Natural killer cell (primary cell): ENCODE measurements around the gene TPP1. TPM values are rescaled to one million over a fixed set of nuclear protein-coding genes. Genes with fewer than 3 reads are reported as not detected.

ENCODE experiments used
- ATAC-seq, 3 donors: fragments of 150-1000 bp in 2 of 3; fragments of 200-7000 bp in 1 of 3; cut with Tn5 transposase; 1 replicate in 1 of 3; 2 replicates in 2 of 3; pipeline ENCODE4 v1.10.0; 2021; ENCODE audit warnings: mild to moderate bottlenecking in 2 of 3, moderate library complexity in 2 of 3
- DNase-seq, 2 donors: peaks; one replicate each; pipeline versions ENCODE4 v3.0.0 to v3.0.0-alpha.2; 2013 to 2021; ENCODE audit warnings: mixed read lengths in 1 of 2
- H3K27ac ChIP-seq: one replicate; pipeline ENCODE4 v1.5.1; 2013; ENCODE audit warnings: mild to moderate bottlenecking, low read length
- H3K27me3 ChIP-seq: one replicate; pipeline ENCODE4 v1.6.1; 2013; ENCODE audit warnings: low read length; ENCODE audit not compliant: control insufficient read depth, insufficient read depth
- H3K36me3 ChIP-seq: one replicate; pipeline ENCODE4 v1.6.1; 2013; ENCODE audit warnings: low read length; ENCODE audit not compliant: control insufficient read depth, insufficient read depth
- H3K4me1 ChIP-seq: one replicate; pipeline ENCODE4 v1.6.1; 2013; ENCODE audit warnings: low read length; ENCODE audit not compliant: control insufficient read depth, insufficient read depth
- H3K4me3 ChIP-seq: one replicate; pipeline ENCODE4 v1.5.1; 2013; ENCODE audit warnings: low read length
- H3K9me3 ChIP-seq: one replicate; pipeline ENCODE4 v1.6.1; 2013; ENCODE audit warnings: low read length; ENCODE audit not compliant: control insufficient read depth, insufficient read depth
- H3K27ac Mint-ChIP-seq, 2 donors: one replicate each; pipeline ENCODE4 v1.8.0; 2022; ENCODE audit warnings: mild to moderate bottlenecking in 2 of 2, mixed read lengths in 2 of 2, moderate library complexity in 1 of 2
- H3K27me3 Mint-ChIP-seq, 2 donors: one replicate each; pipeline ENCODE4 v1.8.0; 2022; ENCODE audit warnings: low read depth in 2 of 2, mixed read lengths in 2 of 2
- H3K36me3 Mint-ChIP-seq: one replicate; pipeline ENCODE4 v1.8.0; 2022; ENCODE audit warnings: mixed read lengths
- H3K4me1 Mint-ChIP-seq, 2 donors: one replicate each; pipeline ENCODE4 v1.8.0; 2022; ENCODE audit warnings: mixed read lengths in 2 of 2
- H3K4me3 Mint-ChIP-seq: one replicate; pipeline ENCODE4 v1.8.0; 2022; ENCODE audit warnings: mild to moderate bottlenecking, moderate library complexity, mixed read lengths
- H3K9me3 Mint-ChIP-seq, 2 donors: one replicate each; pipeline ENCODE4 v1.8.0; 2022; ENCODE audit warnings: mixed read lengths in 2 of 2
- WGBS: methylation state at CpG from one replicate; pipeline ENCODE4 v1.1.7; 2013; ENCODE audit warnings: missing lambda C conversion rate; ENCODE audit not compliant: insufficient coverage; 5-methylcytosine and 5-hydroxymethylcytosine counted together
- intact Hi-C: fragments of 100-400 bp; cut with micrococcal nuclease; formaldehyde crosslinking; loops from one replicate; pipeline ENCODE4 v1.14.2; 2022
- total RNA-seq, 4 donors: library from RNA; stranded (reverse); fragments of 120-200 nt in 1 of 4; gene quantifications; one replicate each; pipeline versions ENCODE4 v1.2.3 to v1.2.4, GENCODE V29; 2013 to 2022
- TF ChIP-seq, protein P1 (sequence below): fragments of 200-600 bp; IDR thresholded peaks from one replicate; pipeline ENCODE4 v1.8.0; 2022; ENCODE audit warnings: antibody characterized with exemption

TPP1 gene
- total RNA-seq, 3 donors from 2014 or later (not counting 1 experiment from before 2014, with no cell fraction given): 123 to 135 (median 131) TPM

DNA sequence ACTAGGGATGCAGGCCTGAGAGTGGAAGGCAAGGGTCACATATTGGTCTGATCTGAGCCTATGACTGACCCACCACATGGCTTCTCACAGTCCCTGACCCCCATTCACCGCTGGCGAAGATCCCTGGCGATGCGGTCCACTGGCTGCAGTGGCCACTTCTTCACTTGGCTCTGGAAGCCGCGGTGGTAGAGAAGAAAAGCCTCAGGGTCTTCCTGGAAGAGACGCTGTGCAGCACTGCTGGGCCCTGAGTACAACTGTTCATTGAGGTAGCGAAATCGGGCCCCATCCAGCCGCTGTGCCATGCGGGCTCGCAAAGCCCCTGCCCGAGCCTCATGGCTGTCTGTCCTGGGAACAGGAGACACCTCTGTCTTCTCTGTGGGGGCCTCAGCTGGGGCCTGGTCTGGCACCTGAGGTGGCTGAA is 18.2 kb downstream of the TPP1 start:
- WGBS: 96% methylated on average over 13 of the region's 13 CpGs
- H3K9me3 Mint-ChIP-seq: no peaks in the 10 kb centered on the region
- no peak overlapping the region for H3K27ac ChIP-seq
- intact Hi-C loops: loop anchor here (5.0 to 10.0 kb wide), 2 partner anchors 66 to 144 kb away; no protein-coding TSS in a partner anchor
- H3K27me3 ChIP-seq: no peaks in the 10 kb centered on the region
- DNase-seq: no peak
- H3K4me3 ChIP-seq: no peak overlapping the region
- no peak overlapping the region for H3K27ac Mint-ChIP-seq
- TF ChIP-seq, protein P1, sequence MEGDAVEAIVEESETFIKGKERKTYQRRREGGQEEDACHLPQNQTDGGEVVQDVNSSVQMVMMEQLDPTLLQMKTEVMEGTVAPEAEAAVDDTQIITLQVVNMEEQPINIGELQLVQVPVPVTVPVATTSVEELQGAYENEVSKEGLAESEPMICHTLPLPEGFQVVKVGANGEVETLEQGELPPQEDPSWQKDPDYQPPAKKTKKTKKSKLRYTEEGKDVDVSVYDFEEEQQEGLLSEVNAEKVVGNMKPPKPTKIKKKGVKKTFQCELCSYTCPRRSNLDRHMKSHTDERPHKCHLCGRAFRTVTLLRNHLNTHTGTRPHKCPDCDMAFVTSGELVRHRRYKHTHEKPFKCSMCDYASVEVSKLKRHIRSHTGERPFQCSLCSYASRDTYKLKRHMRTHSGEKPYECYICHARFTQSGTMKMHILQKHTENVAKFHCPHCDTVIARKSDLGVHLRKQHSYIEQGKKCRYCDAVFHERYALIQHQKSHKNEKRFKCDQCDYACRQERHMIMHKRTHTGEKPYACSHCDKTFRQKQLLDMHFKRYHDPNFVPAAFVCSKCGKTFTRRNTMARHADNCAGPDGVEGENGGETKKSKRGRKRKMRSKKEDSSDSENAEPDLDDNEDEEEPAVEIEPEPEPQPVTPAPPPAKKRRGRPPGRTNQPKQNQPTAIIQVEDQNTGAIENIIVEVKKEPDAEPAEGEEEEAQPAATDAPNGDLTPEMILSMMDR: no peak
- peaks cover 44% of the 10 kb centered on the region for H3K36me3 ChIP-seq
- no peaks in the 10 kb centered on the region for H3K9me3 ChIP-seq
- H3K36me3 Mint-ChIP-seq: peaks cover 10% of the 10 kb centered on the region
- peaks cover 31% of the 10 kb centered on the region for H3K4me1 ChIP-seq
- H3K4me3 Mint-ChIP-seq: no peak overlapping the region
- H3K27me3 Mint-ChIP-seq: no peaks in the 10 kb centered on the region
- ATAC-seq: no peak
- H3K4me1 Mint-ChIP-seq: peaks cover 24% of the 10 kb centered on the region in 2 donors

DNA sequence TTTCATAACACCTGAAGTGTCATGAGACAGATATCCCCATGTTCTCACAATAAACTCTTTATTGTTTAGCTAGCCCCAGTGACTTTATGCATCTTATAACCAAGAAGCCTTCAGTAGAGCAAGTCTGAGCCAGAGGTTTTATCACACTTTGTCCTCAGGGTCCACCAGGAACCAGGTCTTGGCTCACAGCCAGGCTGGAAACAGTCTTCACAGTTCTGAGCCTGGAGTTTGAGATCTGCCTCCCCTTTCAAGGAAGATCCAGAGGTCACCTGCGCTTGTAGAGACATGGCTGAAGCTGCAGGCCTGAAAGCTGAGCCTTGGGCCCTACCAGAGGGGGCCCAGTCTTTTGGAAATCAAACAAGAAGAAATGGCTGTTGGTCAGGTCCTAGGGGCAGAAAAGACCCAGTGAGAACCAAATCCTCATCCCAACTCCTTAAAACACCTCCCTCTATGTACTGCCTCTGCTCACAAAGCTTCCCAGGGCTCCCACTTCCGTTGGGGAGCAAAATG is 19.3 kb downstream of the TPP1 start:
- TF ChIP-seq, protein P1: no peak
- Histone ChIP-seq H3K36me3 (peaks cover 47% of the 10 kb centered on the region), H3K27me3 (no peaks in the 10 kb centered on the region), H3K4me1 (peaks cover 20% of the 10 kb centered on the region), H3K4me3 (no peak overlapping the region), H3K9me3 (no peaks in the 10 kb centered on the region), H3K27ac (no peak overlapping the region)
- ATAC-seq: no peak
- Mint-ChIP-seq H3K4me3 (no peak overlapping the region), H3K9me3 (no peaks in the 10 kb centered on the region), H3K36me3 (peaks cover 10% of the 10 kb centered on the region), H3K27me3 (no peaks in the 10 kb centered on the region), H3K4me1 (peaks cover 21 to 23% of the 10 kb centered on the region in 2 donors), H3K27ac (no peak overlapping the region)
- peak in 1 of 2 donors; percentile 2 for DNase-seq
- WGBS: 98% methylated on average over 2 of the region's 2 CpGs
- intact Hi-C loops: loop anchor here (5.0 to 10.0 kb wide), 2 partner anchors 67 to 145 kb away; no protein-coding TSS in a partner anchor

DNA sequence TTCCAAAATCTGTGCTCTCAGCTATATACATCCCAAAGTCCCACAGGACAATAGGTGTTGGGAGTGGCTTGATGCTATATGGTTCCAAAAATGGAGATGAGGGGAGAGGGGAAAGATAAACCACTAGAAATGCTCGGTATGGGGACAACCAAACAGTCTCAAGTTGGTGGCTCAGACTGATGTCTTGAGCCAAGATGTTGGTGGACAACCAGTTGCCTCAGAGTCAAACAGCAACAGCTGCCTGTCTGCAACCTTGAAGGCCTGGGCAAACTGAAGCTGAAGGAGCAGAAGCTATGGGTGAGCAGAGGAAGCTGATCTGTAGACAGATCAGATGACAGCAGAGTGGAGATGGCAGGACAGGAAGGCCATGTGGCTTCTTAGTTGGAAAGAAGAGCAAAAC is 19.8 kb downstream of the TPP1 start:
- peaks cover 15% of the 10 kb centered on the region for H3K4me1 ChIP-seq
- TF ChIP-seq, protein P1: no peak
- no peaks in the 10 kb centered on the region for H3K27me3 Mint-ChIP-seq
- DNase-seq (no peak), ATAC-seq (no peak)
- peaks cover 10% of the 10 kb centered on the region for H3K36me3 Mint-ChIP-seq
- H3K27me3 ChIP-seq: no peaks in the 10 kb centered on the region
- no peaks in the 10 kb centered on the region for H3K9me3 Mint-ChIP-seq
- 93% methylated on average over 1 of the region's 1 CpG for WGBS
- intact Hi-C loops: no loop called here
- H3K4me3 ChIP-seq: no peak overlapping the region
- H3K27ac ChIP-seq: no peak overlapping the region
- peaks cover 23 to 24% of the 10 kb centered on the region in 2 donors for H3K4me1 Mint-ChIP-seq
- peaks cover 51% of the 10 kb centered on the region for H3K36me3 ChIP-seq
- H3K27ac Mint-ChIP-seq: peak overlapping the region in 1 of 2 donors; percentile 58
- H3K9me3 ChIP-seq: no peaks in the 10 kb centered on the region
- no peak overlapping the region for H3K4me3 Mint-ChIP-seq

DNA sequence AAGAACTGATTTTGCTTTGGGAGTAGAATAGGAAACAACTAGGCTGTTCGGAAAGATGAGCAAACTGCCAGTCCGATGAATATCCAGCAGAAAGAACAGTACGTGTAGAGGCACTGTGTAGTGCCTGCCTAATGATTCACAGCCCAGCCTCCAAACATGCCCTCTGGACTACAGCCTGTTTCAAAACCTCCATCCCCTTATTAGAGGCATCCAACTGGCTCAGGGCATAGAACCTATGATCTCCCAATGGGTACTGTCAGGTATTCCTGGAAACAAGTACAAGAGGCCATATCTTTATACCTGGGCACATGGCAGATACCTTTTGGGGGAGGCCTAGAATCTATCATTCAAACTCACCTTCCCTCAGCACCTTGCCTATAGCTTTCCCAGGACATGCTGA is 20.7 kb downstream of the TPP1 start:
- Histone ChIP-seq H3K27ac (no peak overlapping the region), H3K27me3 (no peaks in the 10 kb centered on the region), H3K4me3 (no peak overlapping the region), H3K9me3 (no peaks in the 10 kb centered on the region), H3K4me1 (peaks cover 12% of the 10 kb centered on the region), H3K36me3 (peaks cover 58% of the 10 kb centered on the region)
- ATAC-seq (no peak), DNase-seq (no peak)
- Mint-ChIP-seq H3K9me3 (no peaks in the 10 kb centered on the region), H3K36me3 (peaks cover 10% of the 10 kb centered on the region), H3K27ac (peak overlapping the region in 1 of 2 donors; percentile 58), H3K27me3 (no peaks in the 10 kb centered on the region), H3K4me1 (peaks cover 25 to 29% of the 10 kb centered on the region in 2 donors), H3K4me3 (no peak overlapping the region)
- WGBS: 94% methylated on average over 3 of the region's 3 CpGs
- intact Hi-C loops: no loop called here
- TF ChIP-seq, protein P1: no peak
